GM23338 (cell line): ENCODE data around the gene STX11. TPM values are rescaled to one million over a fixed set of nuclear protein-coding genes. Genes with fewer than 3 reads are reported as not detected.

Source experiments
- ATAC-seq: fragments of 200-7000 bp; cut with Tn5 transposase; 3 replicates; pipeline ENCODE4 v1.9.1; 2020
- DNase-seq: peaks from one replicate; pipeline ENCODE4 v3.0.0-alpha.2; 2015; ENCODE audit warnings: low spot score
- H2AFZ ChIP-seq: fragments of 200-600 bp; sonication (generic); 2 replicates; pipeline ENCODE4 v1.8.0; 2016; ENCODE audit warnings: antibody characterized with exemption, mild to moderate bottlenecking, moderate library complexity
- H3F3A ChIP-seq: fragments of 200-600 bp; sonication (generic); replicated peaks from 2 replicates; pipeline ENCODE4 v1.8.0; 2017; ENCODE audit warnings: antibody characterized with exemption, mixed run types, low read depth
- H3K27ac ChIP-seq: fragments of 200-600 bp; sonication (generic); 2 replicates; pipeline ENCODE4 v1.6.1; 2016; ENCODE audit warnings: low read depth
- H3K27me3 ChIP-seq: fragments of 200-600 bp; sonication (generic); 2 replicates; pipeline ENCODE4 v1.8.0; 2016; ENCODE audit warnings: mild to moderate bottlenecking, mixed run types, moderate library complexity; ENCODE audit not compliant: insufficient read depth
- H3K36me3 ChIP-seq: fragments of 200-600 bp; sonication (generic); 2 replicates; pipeline ENCODE4 v1.8.0; 2016; ENCODE audit warnings: mild to moderate bottlenecking; ENCODE audit not compliant: insufficient read depth
- H3K4me1 ChIP-seq: fragments of 200-600 bp; sonication (generic); 2 replicates; pipeline ENCODE4 v1.8.0; 2016; ENCODE audit warnings: mild to moderate bottlenecking, moderate library complexity; ENCODE audit not compliant: insufficient read depth
- H3K4me2 ChIP-seq: fragments of 200-600 bp; sonication (generic); 2 replicates; pipeline ENCODE4 v1.7.1; 2017; ENCODE audit warnings: mixed run types
- H3K4me3 ChIP-seq: fragments of 200-600 bp; sonication (generic); 2 replicates; pipeline ENCODE4 v1.6.1; 2016; ENCODE audit warnings: mixed run types
- H3K79me2 ChIP-seq: fragments of 200-600 bp; sonication (generic); replicated peaks from 2 replicates; pipeline ENCODE4 v1.8.0; 2017; ENCODE audit warnings: mild to moderate bottlenecking; ENCODE audit not compliant: insufficient read depth
- H3K9me2 ChIP-seq: fragments of 200-600 bp; sonication (generic); 2 replicates; pipeline ENCODE4 v1.8.0; 2017; ENCODE audit not compliant: insufficient read depth
- H4K20me1 ChIP-seq: fragments of 200-600 bp; sonication (generic); replicated peaks from 2 replicates; pipeline ENCODE4 v1.8.0; 2017; ENCODE audit warnings: mild to moderate bottlenecking; ENCODE audit not compliant: insufficient read depth
- H3K27ac Mint-ChIP-seq: 2 replicates; pipeline ENCODE4 v1.8.0; 2020; ENCODE audit warnings: inconsistent platforms, mild to moderate bottlenecking, moderate library complexity, mixed read lengths
- H3K27me3 Mint-ChIP-seq: 3 replicates; pipeline ENCODE4 v1.8.0; 2022; ENCODE audit warnings: low read depth, mild to moderate bottlenecking, moderate library complexity, mixed read lengths, inconsistent platforms; ENCODE audit not compliant: insufficient read depth, poor library complexity
- H3K36me3 Mint-ChIP-seq: 3 replicates; pipeline ENCODE4 v1.8.0; 2021; ENCODE audit warnings: low read depth, mild to moderate bottlenecking, inconsistent platforms, moderate library complexity, mixed read lengths
- H3K4me1 Mint-ChIP-seq: 3 replicates; pipeline ENCODE4 v1.8.0; 2020; ENCODE audit warnings: mild to moderate bottlenecking, inconsistent platforms, mixed read lengths
- H3K4me3 Mint-ChIP-seq: 3 replicates; pipeline ENCODE4 v1.8.0; 2021; ENCODE audit warnings: moderate library complexity, mild to moderate bottlenecking, inconsistent platforms, mixed read lengths
- H3K9me3 Mint-ChIP-seq: 3 replicates; pipeline ENCODE4 v1.8.0; 2020; ENCODE audit warnings: moderate library complexity, mild to moderate bottlenecking, inconsistent platforms, mixed read lengths
- CREB1 ChIP-seq: fragments of 250-450 bp; sonication (Bioruptor Pico); IDR thresholded peaks from 2 replicates; pipeline ENCODE4 v1.5.0; 2020; ENCODE audit warnings: low read depth, mild to moderate bottlenecking, moderate library complexity
- EZH2phosphoT487 ChIP-seq: fragments of 200-600 bp; sonication (generic); IDR thresholded peaks from one replicate; pipeline ENCODE4 v1.8.1; 2018; ENCODE audit warnings: antibody characterized with exemption; ENCODE audit not compliant: unreplicated experiment
- NANOG ChIP-seq: IDR thresholded peaks from 2 replicates; pipeline ENCODE4 v1.6.1; 2016; ENCODE audit warnings: antibody characterized with exemption, borderline replicate concordance
- REST ChIP-seq: IDR thresholded peaks from one replicate; pipeline ENCODE4 v1.6.1; 2018; ENCODE audit warnings: antibody characterized with exemption; ENCODE audit not compliant: unreplicated experiment
- STAT1 ChIP-seq: IDR thresholded peaks from one replicate; pipeline ENCODE4 v1.6.1; 2016; ENCODE audit warnings: antibody characterized with exemption; ENCODE audit not compliant: unreplicated experiment
- ZNF114 ChIP-seq: fragments of 250-450 bp; sonication (Bioruptor Pico); IDR thresholded peaks from 2 replicates; pipeline ENCODE4 v1.5.0; 2020; ENCODE audit warnings: mild to moderate bottlenecking, moderate library complexity
- ZNF331 ChIP-seq: fragments of 250-450 bp; sonication (Bioruptor Pico); IDR thresholded peaks from 2 replicates; pipeline ENCODE4 v1.5.0; 2020; ENCODE audit warnings: low read depth, mild to moderate bottlenecking, moderate library complexity
- polyA plus RNA-seq: library from polyadenylated mRNA; unstranded; fragments of >200 nt; fragmentation: Nextera tagmentation; extraction: Ambion mirVana; gene quantifications from 2 replicates; pipeline ENCODE4 v1.2.1, GENCODE V29; 2016
- total RNA-seq: library from RNA; depleted of rRNA; stranded (reverse); fragments of >200 nt; shearing (Covaris generic); gene quantifications from 2 replicates; pipeline ENCODE4 v1.2.3, GENCODE V29; 2014
- TF ChIP-seq, protein P1 (sequence below), 2 experiments: fragments of 200-600 bp in 1 of 2; sonication (generic) in 1 of 2; conservative IDR thresholded peaks; 2 replicates each; pipeline versions ENCODE4 v1.5.1 to v1.6.1; 2016 to 2017; ENCODE audit warnings: antibody characterized with exemption in 2 of 2, low read depth in 2 of 2, mild to moderate bottlenecking in 2 of 2, moderate library complexity in 1 of 2
- TF ChIP-seq, protein P2 (sequence below): fragments of 250-450 bp; sonication (Bioruptor Pico); IDR thresholded peaks from 2 replicates; pipeline ENCODE4 v1.5.0; 2020; ENCODE audit warnings: mild to moderate bottlenecking, moderate library complexity
- TF ChIP-seq, protein P3 (sequence below): IDR thresholded peaks from 2 replicates; pipeline ENCODE4 v1.6.1; 2016; ENCODE audit warnings: antibody characterized with exemption

Gene STX11
- total and polyA plus RNA-seq, 2 experiments from 2014 or later = 0.35 to 0.52 TPM

DNA sequence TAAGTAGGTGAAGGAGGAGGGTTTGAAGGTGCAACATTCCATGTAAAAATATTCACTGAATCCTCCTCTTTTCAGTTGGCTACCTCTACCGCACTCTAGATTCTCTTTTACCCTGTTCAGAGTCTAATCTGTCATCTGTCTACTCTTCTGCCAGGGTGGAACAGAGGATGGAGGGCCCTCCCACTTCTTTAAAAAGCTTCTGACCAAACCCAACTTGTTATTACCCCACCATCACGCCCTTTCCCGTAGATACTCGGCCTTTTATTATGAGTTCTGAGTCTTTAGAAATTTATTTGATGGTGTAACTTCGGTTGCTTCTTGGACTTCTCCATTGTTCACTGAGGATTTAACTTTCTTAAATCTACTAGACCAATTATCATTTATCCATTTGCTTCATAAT, 11.7 kb downstream of the STX11 start (continued):
- TF ChIP-seq REST = no peak
- no peak for TF ChIP-seq ZNF331

GRCh38 chr6:144162977-144163376, 12.7 kb downstream of the STX11 start:
- no peak overlapping the region for H3K27ac Mint-ChIP-seq
- peaks cover 6% of the 10 kb centered on the region; the same call in 2 of the 3 replicates for H3K4me1 Mint-ChIP-seq
- Histone ChIP-seq H3K4me1 (peaks cover 3% of the 10 kb centered on the region), H3K4me2 (no peak overlapping the region), H3K27me3 (no peaks in the 10 kb centered on the region), H3K27ac (no peak overlapping the region), H3K4me3 (no peak overlapping the region), H2AFZ (no peak overlapping the region), H3K9me2 (peaks cover 4% of the 10 kb centered on the region; the same call in 1 of the 2 replicates), H4K20me1 (no peaks in the 10 kb centered on the region), H3K36me3 (no peaks in the 10 kb centered on the region), H3F3A (no peaks in the 10 kb centered on the region), H3K79me2 (no peaks in the 10 kb centered on the region)
- ATAC-seq = no peak
- no peaks in the 10 kb centered on the region for H3K27me3 Mint-ChIP-seq
- no peaks in the 10 kb centered on the region for H3K9me3 Mint-ChIP-seq
- no peaks in the 10 kb centered on the region for H3K36me3 Mint-ChIP-seq
- no peak for DNase-seq
- H3K4me3 Mint-ChIP-seq = no peak overlapping the region
- TF ChIP-seq ZNF331 = no peak
- no peak for TF ChIP-seq NANOG
- TF ChIP-seq ZNF114 (CRISPR knock-in tag) = no peak
- TF ChIP-seq EZH2phosphoT487 = no peak
- TF ChIP-seq STAT1 = no peak
- TF ChIP-seq, protein P1, sequence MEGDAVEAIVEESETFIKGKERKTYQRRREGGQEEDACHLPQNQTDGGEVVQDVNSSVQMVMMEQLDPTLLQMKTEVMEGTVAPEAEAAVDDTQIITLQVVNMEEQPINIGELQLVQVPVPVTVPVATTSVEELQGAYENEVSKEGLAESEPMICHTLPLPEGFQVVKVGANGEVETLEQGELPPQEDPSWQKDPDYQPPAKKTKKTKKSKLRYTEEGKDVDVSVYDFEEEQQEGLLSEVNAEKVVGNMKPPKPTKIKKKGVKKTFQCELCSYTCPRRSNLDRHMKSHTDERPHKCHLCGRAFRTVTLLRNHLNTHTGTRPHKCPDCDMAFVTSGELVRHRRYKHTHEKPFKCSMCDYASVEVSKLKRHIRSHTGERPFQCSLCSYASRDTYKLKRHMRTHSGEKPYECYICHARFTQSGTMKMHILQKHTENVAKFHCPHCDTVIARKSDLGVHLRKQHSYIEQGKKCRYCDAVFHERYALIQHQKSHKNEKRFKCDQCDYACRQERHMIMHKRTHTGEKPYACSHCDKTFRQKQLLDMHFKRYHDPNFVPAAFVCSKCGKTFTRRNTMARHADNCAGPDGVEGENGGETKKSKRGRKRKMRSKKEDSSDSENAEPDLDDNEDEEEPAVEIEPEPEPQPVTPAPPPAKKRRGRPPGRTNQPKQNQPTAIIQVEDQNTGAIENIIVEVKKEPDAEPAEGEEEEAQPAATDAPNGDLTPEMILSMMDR (conservative IDR thresholded peaks at IDR 0.05; ENCODE audit: low read depth in 2 of 2) = no peak
- TF ChIP-seq, protein P2, sequence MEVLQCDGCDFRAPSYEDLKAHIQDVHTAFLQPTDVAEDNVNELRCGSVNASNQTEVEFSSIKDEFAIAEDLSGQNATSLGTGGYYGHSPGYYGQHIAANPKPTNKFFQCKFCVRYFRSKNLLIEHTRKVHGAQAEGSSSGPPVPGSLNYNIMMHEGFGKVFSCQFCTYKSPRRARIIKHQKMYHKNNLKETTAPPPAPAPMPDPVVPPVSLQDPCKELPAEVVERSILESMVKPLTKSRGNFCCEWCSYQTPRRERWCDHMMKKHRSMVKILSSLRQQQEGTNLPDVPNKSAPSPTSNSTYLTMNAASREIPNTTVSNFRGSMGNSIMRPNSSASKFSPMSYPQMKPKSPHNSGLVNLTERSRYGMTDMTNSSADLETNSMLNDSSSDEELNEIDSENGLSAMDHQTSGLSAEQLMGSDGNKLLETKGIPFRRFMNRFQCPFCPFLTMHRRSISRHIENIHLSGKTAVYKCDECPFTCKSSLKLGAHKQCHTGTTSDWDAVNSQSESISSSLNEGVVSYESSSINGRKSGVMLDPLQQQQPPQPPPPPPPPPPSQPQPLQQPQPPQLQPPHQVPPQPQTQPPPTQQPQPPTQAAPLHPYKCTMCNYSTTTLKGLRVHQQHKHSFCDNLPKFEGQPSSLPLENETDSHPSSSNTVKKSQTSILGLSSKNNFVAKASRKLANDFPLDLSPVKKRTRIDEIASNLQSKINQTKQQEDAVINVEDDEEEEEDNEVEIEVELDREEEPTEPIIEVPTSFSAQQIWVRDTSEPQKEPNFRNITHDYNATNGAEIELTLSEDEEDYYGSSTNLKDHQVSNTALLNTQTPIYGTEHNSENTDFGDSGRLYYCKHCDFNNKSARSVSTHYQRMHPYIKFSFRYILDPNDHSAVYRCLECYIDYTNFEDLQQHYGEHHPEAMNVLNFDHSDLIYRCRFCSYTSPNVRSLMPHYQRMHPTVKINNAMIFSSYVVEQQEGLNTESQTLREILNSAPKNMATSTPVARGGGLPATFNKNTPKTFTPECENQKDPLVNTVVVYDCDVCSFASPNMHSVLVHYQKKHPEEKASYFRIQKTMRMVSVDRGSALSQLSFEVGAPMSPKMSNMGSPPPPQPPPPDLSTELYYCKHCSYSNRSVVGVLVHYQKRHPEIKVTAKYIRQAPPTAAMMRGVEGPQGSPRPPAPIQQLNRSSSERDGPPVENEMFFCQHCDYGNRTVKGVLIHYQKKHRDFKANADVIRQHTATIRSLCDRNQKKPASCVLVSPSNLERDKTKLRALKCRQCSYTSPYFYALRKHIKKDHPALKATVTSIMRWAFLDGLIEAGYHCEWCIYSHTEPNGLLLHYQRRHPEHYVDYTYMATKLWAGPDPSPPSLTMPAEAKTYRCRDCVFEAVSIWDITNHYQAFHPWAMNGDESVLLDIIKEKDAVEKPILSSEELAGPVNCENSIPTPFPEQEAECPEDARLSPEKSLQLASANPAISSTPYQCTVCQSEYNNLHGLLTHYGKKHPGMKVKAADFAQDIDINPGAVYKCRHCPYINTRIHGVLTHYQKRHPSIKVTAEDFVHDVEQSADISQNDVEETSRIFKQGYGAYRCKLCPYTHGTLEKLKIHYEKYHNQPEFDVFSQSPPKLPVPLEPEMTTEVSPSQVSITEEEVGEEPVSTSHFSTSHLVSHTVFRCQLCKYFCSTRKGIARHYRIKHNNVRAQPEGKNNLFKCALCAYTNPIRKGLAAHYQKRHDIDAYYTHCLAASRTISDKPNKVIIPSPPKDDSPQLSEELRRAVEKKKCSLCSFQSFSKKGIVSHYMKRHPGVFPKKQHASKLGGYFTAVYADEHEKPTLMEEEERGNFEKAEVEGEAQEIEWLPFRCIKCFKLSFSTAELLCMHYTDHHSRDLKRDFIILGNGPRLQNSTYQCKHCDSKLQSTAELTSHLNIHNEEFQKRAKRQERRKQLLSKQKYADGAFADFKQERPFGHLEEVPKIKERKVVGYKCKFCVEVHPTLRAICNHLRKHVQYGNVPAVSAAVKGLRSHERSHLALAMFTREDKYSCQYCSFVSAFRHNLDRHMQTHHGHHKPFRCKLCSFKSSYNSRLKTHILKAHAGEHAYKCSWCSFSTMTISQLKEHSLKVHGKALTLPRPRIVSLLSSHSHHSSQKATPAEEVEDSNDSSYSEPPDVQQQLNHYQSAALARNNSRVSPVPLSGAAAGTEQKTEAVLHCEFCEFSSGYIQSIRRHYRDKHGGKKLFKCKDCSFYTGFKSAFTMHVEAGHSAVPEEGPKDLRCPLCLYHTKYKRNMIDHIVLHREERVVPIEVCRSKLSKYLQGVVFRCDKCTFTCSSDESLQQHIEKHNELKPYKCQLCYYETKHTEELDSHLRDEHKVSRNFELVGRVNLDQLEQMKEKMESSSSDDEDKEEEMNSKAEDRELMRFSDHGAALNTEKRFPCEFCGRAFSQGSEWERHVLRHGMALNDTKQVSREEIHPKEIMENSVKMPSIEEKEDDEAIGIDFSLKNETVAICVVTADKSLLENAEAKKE (CRISPR knock-in tag) = no peak
- no peak for TF ChIP-seq CREB1 (CRISPR knock-in tag)
- TF ChIP-seq, protein P3, sequence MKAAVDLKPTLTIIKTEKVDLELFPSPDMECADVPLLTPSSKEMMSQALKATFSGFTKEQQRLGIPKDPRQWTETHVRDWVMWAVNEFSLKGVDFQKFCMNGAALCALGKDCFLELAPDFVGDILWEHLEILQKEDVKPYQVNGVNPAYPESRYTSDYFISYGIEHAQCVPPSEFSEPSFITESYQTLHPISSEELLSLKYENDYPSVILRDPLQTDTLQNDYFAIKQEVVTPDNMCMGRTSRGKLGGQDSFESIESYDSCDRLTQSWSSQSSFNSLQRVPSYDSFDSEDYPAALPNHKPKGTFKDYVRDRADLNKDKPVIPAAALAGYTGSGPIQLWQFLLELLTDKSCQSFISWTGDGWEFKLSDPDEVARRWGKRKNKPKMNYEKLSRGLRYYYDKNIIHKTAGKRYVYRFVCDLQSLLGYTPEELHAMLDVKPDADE = no peak
